ENCODE data around the gene IFT80. TPM values are rescaled to one million over a fixed set of nuclear protein-coding genes. Genes with fewer than 3 reads are reported as not detected.

Gene IFT80
- polyA plus RNA-seq, 1 of the 3 experiments (the other 2 are of a cell fraction) = 10.5 TPM

DNA sequence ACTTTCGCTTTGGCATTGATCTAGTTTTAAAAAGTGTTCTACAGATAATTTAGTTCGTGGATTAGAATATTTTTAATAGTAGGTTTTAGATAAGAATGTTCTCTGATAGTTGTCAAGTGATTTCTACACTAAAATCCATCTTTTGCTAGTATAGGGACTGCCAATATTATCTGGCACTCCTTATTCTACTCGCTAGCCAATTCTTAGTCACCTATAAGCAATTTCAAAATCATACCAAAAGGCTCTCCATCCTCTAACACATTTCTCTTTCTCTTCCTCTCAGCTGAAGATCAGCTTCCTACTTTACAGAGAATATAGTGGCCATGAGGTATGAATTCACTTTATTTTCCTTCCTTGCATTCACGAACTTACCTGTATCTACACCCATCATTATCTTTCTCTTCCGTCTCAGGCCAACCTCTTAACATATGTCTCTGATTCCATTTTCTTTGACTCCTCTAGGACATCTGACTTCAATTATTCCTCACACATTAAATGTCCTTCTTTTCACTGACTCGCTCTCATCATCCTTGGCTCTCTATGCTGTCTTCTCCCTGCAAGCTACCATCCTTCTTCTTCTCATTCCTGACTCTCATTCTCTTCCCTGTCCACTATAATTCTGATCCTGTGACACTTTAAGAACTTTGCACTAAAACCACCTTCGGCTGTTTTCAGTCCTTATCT, 138.3 kb downstream of the IFT80 start:
- H3K9ac ChIP-seq = no peak overlapping the region
- H3K27me3 ChIP-seq (ENCODE audit: insufficient read depth) = no peaks in the 10 kb centered on the region
- DNase-seq = no peak
- no peaks in the 10 kb centered on the region for H3K9me2 ChIP-seq
- no peak overlapping the region for H2AFZ ChIP-seq (ENCODE audit: low read depth)
- H3K79me2 ChIP-seq (ENCODE audit: insufficient read depth) = no peaks in the 10 kb centered on the region
- peaks cover 0 to 6% of the 10 kb centered on the region in 2 experiments for H3K36me3 ChIP-seq (replicated peaks in 1 of 2; ENCODE audit: control insufficient read depth in 1 of 2, insufficient read depth in 2 of 2, low read length in 1 of 2)
- H3K9me3 ChIP-seq = no peaks in the 10 kb centered on the region
- ChIA-PET CTCF (interaction anchor here (1.0 kb wide), 1 partner anchor 19 kb away, joined by 3 read pairs; no protein-coding TSS in a partner anchor), POLR2A (no interaction called here)
- H3K4me3 ChIP-seq (ENCODE audit: low read depth in 2 of 2, low read length in 1 of 2) = no peak overlapping the region
- H4K20me1 ChIP-seq (ENCODE audit: insufficient read depth) = no peaks in the 10 kb centered on the region
- no peak overlapping the region for H3K27ac ChIP-seq (ENCODE audit: low read depth in 2 of 2, low read length in 1 of 2)
- 0 out of 4 replicates have a peak, but pooled peaks cover 0 to 3% of the 10 kb centered on the region in 2 experiments for H3K4me1 ChIP-seq (ENCODE audit: control insufficient read depth in 1 of 2, insufficient read depth in 2 of 2, low read depth in 1 of 2, low read length in 1 of 2)
- TF ChIP-seq EP300 (IDR thresholded peaks at IDR 0.05; ENCODE audit: borderline replicate concordance in 1 of 2, low read depth in 1 of 2, low read length in 1 of 2) (no peak), RCOR1 (IDR thresholded peaks at IDR 0.05; ENCODE audit: low read length) (no peak), SIN3A (IDR thresholded peaks at IDR 0.05; ENCODE audit: borderline replicate concordance, low read depth, low read length) (no peak), MXI1 (IDR thresholded peaks at IDR 0.05; ENCODE audit: low read depth, low read length) (no peak)
- TF ChIP-seq, protein P1, sequence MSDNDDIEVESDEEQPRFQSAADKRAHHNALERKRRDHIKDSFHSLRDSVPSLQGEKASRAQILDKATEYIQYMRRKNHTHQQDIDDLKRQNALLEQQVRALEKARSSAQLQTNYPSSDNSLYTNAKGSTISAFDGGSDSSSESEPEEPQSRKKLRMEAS (IDR thresholded peaks at IDR 0.05; ENCODE audit: low read depth) = no peak
- no peak overlapping the region for H3K4me2 ChIP-seq
- 86% methylated on average over 7 of the region's 7 CpGs for WGBS (ENCODE audit: low lambda C conversion rate)
- H3F3A ChIP-seq (replicated peaks; ENCODE audit: insufficient read depth) = no peaks in the 10 kb centered on the region

DNA sequence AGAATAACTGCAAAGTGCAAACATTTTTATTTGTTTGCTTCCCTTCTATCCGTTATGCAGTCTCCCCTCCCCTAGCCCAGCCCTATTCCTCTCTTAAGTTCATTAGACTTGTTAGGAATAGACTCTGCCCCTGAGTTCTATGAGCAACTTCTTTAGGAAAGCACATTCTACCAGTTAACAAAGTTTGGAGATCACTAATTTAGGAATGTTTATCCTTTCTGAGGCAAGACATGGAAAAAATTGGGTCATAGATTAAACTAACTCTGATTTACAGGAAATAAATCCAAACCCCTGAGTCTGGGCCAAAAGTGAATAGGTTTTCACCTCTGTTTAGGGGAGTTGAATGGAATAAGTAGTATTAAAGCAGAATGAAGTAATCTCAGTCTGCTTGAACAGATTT, 139.4 kb downstream of the IFT80 start:
- H3K4me1 ChIP-seq (ENCODE audit: control insufficient read depth in 1 of 2, insufficient read depth in 2 of 2, low read depth in 1 of 2, low read length in 1 of 2) = 0 out of 4 replicates have a peak, but pooled peaks cover 0 to 3% of the 10 kb centered on the region in 2 experiments
- H3K27ac ChIP-seq (ENCODE audit: low read depth in 2 of 2, low read length in 1 of 2) = no peak overlapping the region
- H3K9me3 ChIP-seq = no peaks in the 10 kb centered on the region
- H2AFZ ChIP-seq (ENCODE audit: low read depth) = no peak overlapping the region
- DNase-seq = no peak
- no peaks in the 10 kb centered on the region for H3K9me2 ChIP-seq
- peaks cover 0 to 4% of the 10 kb centered on the region in 2 experiments for H3K36me3 ChIP-seq (replicated peaks in 1 of 2; ENCODE audit: control insufficient read depth in 1 of 2, insufficient read depth in 2 of 2, low read length in 1 of 2)
- POLR2A ChIA-PET = no interaction called here
- no peak overlapping the region for H3K4me3 ChIP-seq (ENCODE audit: low read depth in 2 of 2, low read length in 1 of 2)
- CTCF ChIA-PET = no interaction called here
- H3K9ac ChIP-seq = no peak overlapping the region
- no peaks in the 10 kb centered on the region for H3K27me3 ChIP-seq (ENCODE audit: insufficient read depth)
- H4K20me1 ChIP-seq (ENCODE audit: insufficient read depth) = no peaks in the 10 kb centered on the region
- TF ChIP-seq, protein P2, sequence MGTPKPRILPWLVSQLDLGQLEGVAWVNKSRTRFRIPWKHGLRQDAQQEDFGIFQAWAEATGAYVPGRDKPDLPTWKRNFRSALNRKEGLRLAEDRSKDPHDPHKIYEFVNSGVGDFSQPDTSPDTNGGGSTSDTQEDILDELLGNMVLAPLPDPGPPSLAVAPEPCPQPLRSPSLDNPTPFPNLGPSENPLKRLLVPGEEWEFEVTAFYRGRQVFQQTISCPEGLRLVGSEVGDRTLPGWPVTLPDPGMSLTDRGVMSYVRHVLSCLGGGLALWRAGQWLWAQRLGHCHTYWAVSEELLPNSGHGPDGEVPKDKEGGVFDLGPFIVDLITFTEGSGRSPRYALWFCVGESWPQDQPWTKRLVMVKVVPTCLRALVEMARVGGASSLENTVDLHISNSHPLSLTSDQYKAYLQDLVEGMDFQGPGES (IDR thresholded peaks at IDR 0.05; ENCODE audit: low read depth, low read length) = no peak
- TF ChIP-seq, protein P3, sequence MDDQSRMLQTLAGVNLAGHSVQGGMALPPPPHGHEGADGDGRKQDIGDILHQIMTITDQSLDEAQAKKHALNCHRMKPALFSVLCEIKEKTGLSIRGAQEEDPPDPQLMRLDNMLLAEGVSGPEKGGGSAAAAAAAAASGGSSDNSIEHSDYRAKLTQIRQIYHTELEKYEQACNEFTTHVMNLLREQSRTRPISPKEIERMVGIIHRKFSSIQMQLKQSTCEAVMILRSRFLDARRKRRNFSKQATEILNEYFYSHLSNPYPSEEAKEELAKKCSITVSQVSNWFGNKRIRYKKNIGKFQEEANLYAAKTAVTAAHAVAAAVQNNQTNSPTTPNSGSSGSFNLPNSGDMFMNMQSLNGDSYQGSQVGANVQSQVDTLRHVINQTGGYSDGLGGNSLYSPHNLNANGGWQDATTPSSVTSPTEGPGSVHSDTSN (IDR thresholded peaks at IDR 0.05) = no peak
- TF ChIP-seq TAF1 (IDR thresholded peaks at IDR 0.05; ENCODE audit: borderline replicate concordance, low read depth, low read length) (no peak), TEAD4 (IDR thresholded peaks at IDR 0.05; ENCODE audit: borderline replicate concordance, insufficient read depth) (no peak), CHD2 (IDR thresholded peaks at IDR 0.05; ENCODE audit: low read length, partially characterized antibody) (no peak), RAD21 (IDR thresholded peaks at IDR 0.05; ENCODE audit: low read length) (no peak), FOXM1 (IDR thresholded peaks at IDR 0.05; ENCODE audit: low read depth) (no peak), RCOR1 (IDR thresholded peaks at IDR 0.05; ENCODE audit: low read length) (no peak), SIN3A (IDR thresholded peaks at IDR 0.05; ENCODE audit: borderline replicate concordance, low read depth, low read length) (no peak)
- TF ChIP-seq, protein P4, sequence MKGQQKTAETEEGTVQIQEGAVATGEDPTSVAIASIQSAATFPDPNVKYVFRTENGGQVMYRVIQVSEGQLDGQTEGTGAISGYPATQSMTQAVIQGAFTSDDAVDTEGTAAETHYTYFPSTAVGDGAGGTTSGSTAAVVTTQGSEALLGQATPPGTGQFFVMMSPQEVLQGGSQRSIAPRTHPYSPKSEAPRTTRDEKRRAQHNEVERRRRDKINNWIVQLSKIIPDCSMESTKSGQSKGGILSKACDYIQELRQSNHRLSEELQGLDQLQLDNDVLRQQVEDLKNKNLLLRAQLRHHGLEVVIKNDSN (IDR thresholded peaks at IDR 0.05; ENCODE audit: borderline replicate concordance, low read depth) = no peak
- TF ChIP-seq, protein P5, sequence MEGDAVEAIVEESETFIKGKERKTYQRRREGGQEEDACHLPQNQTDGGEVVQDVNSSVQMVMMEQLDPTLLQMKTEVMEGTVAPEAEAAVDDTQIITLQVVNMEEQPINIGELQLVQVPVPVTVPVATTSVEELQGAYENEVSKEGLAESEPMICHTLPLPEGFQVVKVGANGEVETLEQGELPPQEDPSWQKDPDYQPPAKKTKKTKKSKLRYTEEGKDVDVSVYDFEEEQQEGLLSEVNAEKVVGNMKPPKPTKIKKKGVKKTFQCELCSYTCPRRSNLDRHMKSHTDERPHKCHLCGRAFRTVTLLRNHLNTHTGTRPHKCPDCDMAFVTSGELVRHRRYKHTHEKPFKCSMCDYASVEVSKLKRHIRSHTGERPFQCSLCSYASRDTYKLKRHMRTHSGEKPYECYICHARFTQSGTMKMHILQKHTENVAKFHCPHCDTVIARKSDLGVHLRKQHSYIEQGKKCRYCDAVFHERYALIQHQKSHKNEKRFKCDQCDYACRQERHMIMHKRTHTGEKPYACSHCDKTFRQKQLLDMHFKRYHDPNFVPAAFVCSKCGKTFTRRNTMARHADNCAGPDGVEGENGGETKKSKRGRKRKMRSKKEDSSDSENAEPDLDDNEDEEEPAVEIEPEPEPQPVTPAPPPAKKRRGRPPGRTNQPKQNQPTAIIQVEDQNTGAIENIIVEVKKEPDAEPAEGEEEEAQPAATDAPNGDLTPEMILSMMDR (IDR thresholded peaks at IDR 0.05) = no peak
- 92% methylated on average over 1 of the region's 1 CpG for WGBS (ENCODE audit: low lambda C conversion rate)
- H3K4me2 ChIP-seq = no peak overlapping the region
- H3F3A ChIP-seq (replicated peaks; ENCODE audit: insufficient read depth) = no peaks in the 10 kb centered on the region
- no peaks in the 10 kb centered on the region for H3K79me2 ChIP-seq (ENCODE audit: insufficient read depth)
